Ascending aorta (tissue), 2 donors: ENCODE results near the gene CENPT. TPM values are rescaled to one million over a fixed set of nuclear protein-coding genes. Genes with fewer than 3 reads are reported as not detected.

Experiments
- DNase-seq, 2 donors: peaks; one replicate each; pipeline ENCODE4 v3.0.0-alpha.2; 2019; ENCODE audit warnings: low spot score in 2 of 2
- H3K27ac ChIP-seq, 2 donors: fragments of 200-600 bp; sonication (generic); one replicate each; pipeline ENCODE4 v1.5.1; 2016 to 2017; ENCODE audit warnings: mild to moderate bottlenecking in 1 of 2
- H3K27me3 ChIP-seq: fragments of 200-600 bp; sonication (generic); one replicate; pipeline ENCODE4 v1.5.1; 2017
- H3K36me3 ChIP-seq, 2 donors: fragments of 200-600 bp; sonication (generic); one replicate each; pipeline ENCODE4 v1.5.1; 2016
- H3K4me1 ChIP-seq, 2 donors: fragments of 200-600 bp; sonication (generic); one replicate each; pipeline ENCODE4 v1.5.1; 2016 to 2017; ENCODE audit warnings: mild to moderate bottlenecking in 1 of 2
- H3K4me3 ChIP-seq, 2 donors: fragments of 200-600 bp; sonication (generic); one replicate each; pipeline ENCODE4 v1.5.1; 2016 to 2017; ENCODE audit warnings: mild to moderate bottlenecking in 1 of 2
- H3K9me3 ChIP-seq, 2 donors: fragments of 200-600 bp; sonication (generic); one replicate each; pipeline ENCODE4 v1.5.1; 2016
- intact Hi-C: fragments of 100-400 bp; cut with DNase I; formaldehyde crosslinking; loops from one replicate; pipeline ENCODE4 v1.15.1; 2023
- total RNA-seq: library from RNA; depleted of rRNA; stranded (reverse); fragments of >200 nt; gene quantifications from one replicate; pipeline ENCODE4 v1.1.0, GENCODE V29; 2016
- TF ChIP-seq, protein P1 (sequence below), 3 experiments: fragments of 200-600 bp in 2 of 3; fragments of 450-650 bp in 1 of 3; sonication (generic) in 2 of 3; IDR thresholded peaks; one replicate each; pipeline ENCODE4 v1.5.1; 2016 to 2019; ENCODE audit warnings: antibody characterized with exemption in 3 of 3, mild to moderate bottlenecking in 1 of 3, moderate library complexity in 1 of 3

The CENPT gene
- total RNA-seq, 1 donor from 2014 or later, result 220 TPM

DNA sequence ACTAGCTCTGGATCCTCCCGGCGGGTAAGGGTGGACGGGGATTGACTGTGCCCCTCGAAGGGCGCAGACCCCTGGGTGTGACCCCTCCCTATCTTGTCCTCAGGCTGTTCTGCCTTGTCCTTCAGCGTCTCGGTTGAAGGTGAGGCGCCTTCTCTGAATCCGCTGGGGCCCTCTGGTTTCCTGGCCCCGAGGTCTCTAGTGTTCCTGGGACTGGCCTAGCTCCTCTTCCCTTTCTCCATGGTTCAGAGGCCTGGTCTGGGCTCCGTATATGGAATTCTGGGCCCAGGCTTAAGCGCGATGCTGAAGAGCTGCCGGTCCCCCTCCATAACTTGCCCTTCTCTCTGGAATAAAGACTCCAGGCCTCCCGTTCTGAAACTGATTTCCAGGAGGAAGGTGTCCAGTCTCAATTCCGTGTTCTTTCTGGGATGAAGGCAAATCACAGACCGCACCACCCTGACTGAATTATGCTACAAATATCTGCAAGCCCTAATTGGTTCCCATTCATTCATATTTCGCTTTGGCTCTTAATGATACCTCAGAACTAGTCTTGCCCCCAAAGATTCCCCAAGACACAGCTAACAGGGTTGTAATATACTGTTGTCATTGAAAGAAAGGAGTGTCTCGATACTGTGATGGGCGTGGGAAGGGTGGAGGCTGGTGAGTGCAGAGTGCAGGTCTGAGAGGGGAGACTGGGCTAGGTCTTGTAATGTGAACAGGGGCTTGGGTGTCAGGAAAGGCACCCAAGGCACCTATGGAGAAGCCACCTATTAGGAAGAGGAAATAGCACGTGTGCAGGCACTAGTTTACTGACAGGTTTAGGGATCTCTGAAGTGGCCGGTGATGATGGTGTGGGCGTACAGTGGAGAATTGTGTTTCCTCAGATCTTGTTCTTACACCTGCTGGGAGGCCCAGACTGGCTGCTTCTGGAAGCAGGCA is 26.2 kb upstream of the CENPT start:
- no peaks in the 10 kb centered on the region for H3K9me3 ChIP-seq
- TF ChIP-seq, protein P1, sequence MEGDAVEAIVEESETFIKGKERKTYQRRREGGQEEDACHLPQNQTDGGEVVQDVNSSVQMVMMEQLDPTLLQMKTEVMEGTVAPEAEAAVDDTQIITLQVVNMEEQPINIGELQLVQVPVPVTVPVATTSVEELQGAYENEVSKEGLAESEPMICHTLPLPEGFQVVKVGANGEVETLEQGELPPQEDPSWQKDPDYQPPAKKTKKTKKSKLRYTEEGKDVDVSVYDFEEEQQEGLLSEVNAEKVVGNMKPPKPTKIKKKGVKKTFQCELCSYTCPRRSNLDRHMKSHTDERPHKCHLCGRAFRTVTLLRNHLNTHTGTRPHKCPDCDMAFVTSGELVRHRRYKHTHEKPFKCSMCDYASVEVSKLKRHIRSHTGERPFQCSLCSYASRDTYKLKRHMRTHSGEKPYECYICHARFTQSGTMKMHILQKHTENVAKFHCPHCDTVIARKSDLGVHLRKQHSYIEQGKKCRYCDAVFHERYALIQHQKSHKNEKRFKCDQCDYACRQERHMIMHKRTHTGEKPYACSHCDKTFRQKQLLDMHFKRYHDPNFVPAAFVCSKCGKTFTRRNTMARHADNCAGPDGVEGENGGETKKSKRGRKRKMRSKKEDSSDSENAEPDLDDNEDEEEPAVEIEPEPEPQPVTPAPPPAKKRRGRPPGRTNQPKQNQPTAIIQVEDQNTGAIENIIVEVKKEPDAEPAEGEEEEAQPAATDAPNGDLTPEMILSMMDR (IDR thresholded peaks at IDR 0.05), result no peak
- H3K4me1 ChIP-seq, result peaks cover 0 to 15% of the 10 kb centered on the region in 2 donors
- H3K4me3 ChIP-seq, result peak overlapping the region; percentile 87 to 91
- intact Hi-C loops, result loop anchor here (1.0 to 5.0 kb wide), 2 partner anchors 26 to 41 kb away; partner anchors contain the start of gene CENPT
- peaks cover 53 to 57% of the 10 kb centered on the region in 2 donors for H3K36me3 ChIP-seq
- no peaks in the 10 kb centered on the region for H3K27me3 ChIP-seq
- peak overlapping the region; percentile 83 to 86 for H3K27ac ChIP-seq
- no peak for DNase-seq

DNA sequence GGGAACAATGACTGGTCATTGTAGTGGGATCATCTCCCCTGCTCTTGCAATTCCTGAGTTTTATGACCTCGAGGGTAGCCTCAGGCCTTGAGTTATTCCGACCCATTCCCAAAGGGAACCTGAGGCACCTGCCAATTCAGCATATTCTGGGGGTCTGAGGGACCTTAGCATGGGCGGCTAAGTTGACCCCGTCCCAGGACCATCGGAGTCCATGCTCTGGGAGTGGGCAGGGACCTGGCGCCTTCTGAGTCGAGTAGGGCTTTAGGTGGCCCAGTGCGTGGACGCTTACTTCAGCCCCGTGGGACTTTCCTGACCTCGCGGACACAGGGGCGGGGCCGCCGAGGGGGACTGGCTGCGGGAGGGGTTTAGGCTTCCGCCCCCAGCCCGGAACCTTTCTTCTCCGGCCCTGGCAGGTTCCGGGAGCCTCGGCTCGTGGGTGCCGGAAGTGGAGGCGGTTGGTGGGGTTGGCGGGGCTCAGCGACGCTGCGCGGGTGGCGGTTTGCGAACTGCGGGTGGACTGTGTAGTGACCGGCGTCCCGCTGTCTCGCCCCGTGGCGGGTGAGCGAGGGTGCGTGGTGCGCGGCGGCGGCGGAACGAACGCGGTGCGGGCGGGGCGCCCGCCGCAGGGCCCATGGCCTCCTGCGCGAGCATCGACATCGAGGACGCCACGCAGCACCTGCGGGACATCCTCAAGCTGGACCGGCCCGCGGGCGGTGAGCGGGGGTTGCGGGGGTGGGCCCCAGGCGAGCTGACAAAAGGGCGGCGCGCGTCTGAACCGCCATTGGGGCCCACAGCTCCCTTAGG is 25.3 kb upstream of the CENPT start, which contains the start of gene EDC4:
EDC4 (plus strand) TSS at position 422 of the 804 bp plus-strand sequence; CDS start at position 632, 210 bp downstream.
- Histone ChIP-seq H3K27me3 (no peaks in the 10 kb centered on the region), H3K9me3 (no peaks in the 10 kb centered on the region), H3K27ac (peak within 1 kb of the TSS; percentile 83 to 86), H3K4me1 (peaks cover 0 to 15% of the 10 kb centered on the region in 2 donors), H3K4me3 (peak within 1 kb of the TSS; percentile 87 to 91), H3K36me3 (peaks cover 53 to 57% of the 10 kb centered on the region in 2 donors)
- TF ChIP-seq, protein P1 (IDR thresholded peaks at IDR 0.05), result no peak
- intact Hi-C loops, result loop anchor here (1.0 to 5.0 kb wide), 2 partner anchors 26 to 41 kb away; partner anchors contain the start of gene CENPT
- peak; percentile 41 to 93 for DNase-seq

DNA sequence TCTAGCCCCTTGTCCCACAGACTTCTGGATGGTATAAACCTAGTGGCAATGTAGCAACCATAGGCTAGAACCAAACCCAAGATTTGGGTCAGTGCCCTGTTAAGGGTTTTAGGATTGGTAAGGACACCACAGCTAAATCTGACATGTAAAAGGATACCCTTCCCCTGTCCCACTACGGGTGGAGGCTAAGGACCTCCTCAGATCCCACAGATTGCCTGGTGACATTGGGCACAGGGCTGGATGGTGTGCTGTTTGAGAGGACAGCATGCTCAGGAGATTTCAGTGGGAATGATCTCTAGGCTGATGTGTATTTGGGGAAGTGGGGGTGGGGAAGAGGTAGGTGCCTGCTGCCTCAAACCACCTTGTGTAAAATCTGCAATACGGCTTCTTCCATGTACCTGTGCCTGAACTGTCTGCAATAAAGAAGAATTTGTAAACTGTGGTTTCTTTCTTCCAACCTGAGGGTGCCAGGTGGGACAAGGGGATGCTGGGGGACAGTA is 24.7 kb upstream of the CENPT start:
- Histone ChIP-seq H3K27ac (peak overlapping the region; percentile 83 to 86), H3K4me3 (peak overlapping the region; percentile 87 to 91), H3K4me1 (peaks cover 0 to 15% of the 10 kb centered on the region in 2 donors), H3K9me3 (no peaks in the 10 kb centered on the region), H3K36me3 (peaks cover 53 to 57% of the 10 kb centered on the region in 2 donors), H3K27me3 (no peaks in the 10 kb centered on the region)
- TF ChIP-seq, protein P1 (IDR thresholded peaks at IDR 0.05), result no peak
- intact Hi-C loops, result loop anchor here (5.0 kb wide), 1 partner anchor 40 kb away; no protein-coding TSS in a partner anchor
- no peak for DNase-seq

DNA sequence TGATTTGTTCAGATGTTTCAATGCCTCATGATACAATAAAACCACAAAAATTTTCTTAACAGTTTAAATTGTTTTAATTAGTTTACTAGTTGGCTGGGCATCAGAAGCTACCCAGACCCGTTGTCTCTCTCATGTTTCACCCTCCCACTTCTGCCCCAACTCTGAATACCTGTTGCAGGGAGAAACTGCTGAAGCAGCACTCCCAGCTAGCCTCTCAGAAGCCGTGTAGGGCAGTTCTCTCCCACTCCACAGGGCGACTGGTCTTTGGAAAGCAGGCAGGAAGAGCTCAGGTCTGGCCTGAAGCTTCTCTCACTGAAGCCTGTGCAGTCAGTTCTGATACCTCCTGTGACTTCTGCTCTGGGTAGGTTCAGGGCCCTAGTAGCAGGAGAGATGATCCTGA is 23.8 kb upstream of the CENPT start:
- Histone ChIP-seq H3K4me1 (peaks cover 0 to 15% of the 10 kb centered on the region in 2 donors), H3K36me3 (peaks cover 53 to 57% of the 10 kb centered on the region in 2 donors), H3K27me3 (no peaks in the 10 kb centered on the region), H3K9me3 (no peaks in the 10 kb centered on the region), H3K27ac (no peak overlapping the region), H3K4me3 (no peak overlapping the region)
- intact Hi-C loops, result loop anchor here (5.0 kb wide), 1 partner anchor 39 kb away; no protein-coding TSS in a partner anchor
- no peak for DNase-seq
- TF ChIP-seq, protein P1 (IDR thresholded peaks at IDR 0.05), result no peak

DNA sequence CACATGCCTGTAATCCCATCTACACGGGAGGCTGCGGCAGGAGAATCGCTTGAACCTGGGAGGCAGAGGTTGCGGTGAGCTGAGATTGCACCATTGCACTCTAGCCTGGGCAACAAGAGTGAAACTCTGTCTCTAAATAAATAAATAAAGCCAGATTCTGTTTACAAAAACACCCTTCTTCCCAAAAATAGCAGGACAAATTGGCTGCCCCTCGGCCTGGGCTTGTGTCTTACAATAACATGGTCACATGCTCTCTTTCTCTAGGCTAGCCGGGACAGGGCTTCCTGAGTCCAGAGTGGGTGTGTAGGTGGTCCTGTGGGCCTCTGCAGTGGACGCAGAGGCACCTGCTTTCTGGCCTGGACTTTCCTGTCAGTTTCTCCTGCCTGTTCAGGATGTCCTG is 22.2 kb upstream of the CENPT start:
- Histone ChIP-seq H3K27ac (peak overlapping the region; percentile 38 to 49), H3K27me3 (no peaks in the 10 kb centered on the region), H3K36me3 (peaks cover 58 to 66% of the 10 kb centered on the region in 2 donors), H3K4me1 (peaks cover 0 to 17% of the 10 kb centered on the region in 2 donors), H3K4me3 (no peak overlapping the region), H3K9me3 (no peaks in the 10 kb centered on the region)
- TF ChIP-seq, protein P1 (IDR thresholded peaks at IDR 0.05), result no peak
- intact Hi-C loops, result loop anchor here (5.0 kb wide), 1 partner anchor 37 kb away; no protein-coding TSS in a partner anchor
- DNase-seq, result no peak
